ENCODE results near the gene KDELR1.
A peak's percentile ranks its signal among the peaks of the same experiment; 100 is the strongest.

The KDELR1 gene

GRCh38 chr19:48405850-48406249 lies 14.5 kb upstream of the KDELR1 start:
- TF ChIP-seq TAF1 (IDR thresholded peaks at IDR 0.05; ENCODE audit: borderline replicate concordance, insufficient read depth, low read length): no peak
- TF ChIP-seq FOXP2 (optimal IDR thresholded peaks at IDR 0.05; ENCODE audit: borderline replicate concordance, extremely low read depth, extremely low read length, insufficient read depth): no peak
- TF ChIP-seq POLR2AphosphoS5 (IDR thresholded peaks at IDR 0.05; ENCODE audit: low read depth, low read length): no peak

GRCh38 chr19:48405010-48405659 lies 13.8 kb upstream of the KDELR1 start:
- no peak for TF ChIP-seq POLR2AphosphoS5 (IDR thresholded peaks at IDR 0.05; ENCODE audit: low read depth, low read length)
- TF ChIP-seq REST (IDR thresholded peaks at IDR 0.05; ENCODE audit: insufficient read depth in 1 of 2, low read depth in 2 of 2, low read length in 2 of 2): no peak
- TF ChIP-seq TAF1 (IDR thresholded peaks at IDR 0.05; ENCODE audit: borderline replicate concordance, insufficient read depth, low read length): no peak
- no peak for TF ChIP-seq FOXP2 (optimal IDR thresholded peaks at IDR 0.05; ENCODE audit: borderline replicate concordance, extremely low read depth, extremely low read length, insufficient read depth)
- no peak for TF ChIP-seq SIN3A (IDR thresholded peaks at IDR 0.05; ENCODE audit: borderline replicate concordance, insufficient read depth, low read length)

GRCh38 chr19:48403606-48404005 lies 12.3 kb upstream of the KDELR1 start:
- TF ChIP-seq REST (IDR thresholded peaks at IDR 0.05; ENCODE audit: insufficient read depth in 1 of 2, low read depth in 2 of 2, low read length in 2 of 2) (no peak), POLR2AphosphoS5 (IDR thresholded peaks at IDR 0.05; ENCODE audit: low read depth, low read length) (no peak), TAF1 (IDR thresholded peaks at IDR 0.05; ENCODE audit: borderline replicate concordance, insufficient read depth, low read length) (no peak), SIN3A (IDR thresholded peaks at IDR 0.05; ENCODE audit: borderline replicate concordance, insufficient read depth, low read length) (no peak), FOXP2 (optimal IDR thresholded peaks at IDR 0.05; ENCODE audit: borderline replicate concordance, extremely low read depth, extremely low read length, insufficient read depth) (no peak)

GRCh38 chr19:48401287-48401686 lies 9.9 kb upstream of the KDELR1 start:
- no peak for TF ChIP-seq TAF1 (IDR thresholded peaks at IDR 0.05; ENCODE audit: borderline replicate concordance, insufficient read depth, low read length)
- no peak for TF ChIP-seq SIN3A (IDR thresholded peaks at IDR 0.05; ENCODE audit: borderline replicate concordance, insufficient read depth, low read length)
- no peak for TF ChIP-seq POLR2AphosphoS5 (IDR thresholded peaks at IDR 0.05; ENCODE audit: low read depth, low read length)
- no peak for TF ChIP-seq REST (IDR thresholded peaks at IDR 0.05; ENCODE audit: insufficient read depth in 1 of 2, low read depth in 2 of 2, low read length in 2 of 2)
- TF ChIP-seq FOXP2 (optimal IDR thresholded peaks at IDR 0.05; ENCODE audit: borderline replicate concordance, extremely low read depth, extremely low read length, insufficient read depth): no peak

GRCh38 chr19:48400018-48400742 lies 8.8 kb upstream of the KDELR1 start:
- TF ChIP-seq FOXP2 (optimal IDR thresholded peaks at IDR 0.05; ENCODE audit: borderline replicate concordance, extremely low read depth, extremely low read length, insufficient read depth) (no peak), POLR2AphosphoS5 (IDR thresholded peaks at IDR 0.05; ENCODE audit: low read depth, low read length) (peak; percentile 83), SIN3A (IDR thresholded peaks at IDR 0.05; ENCODE audit: borderline replicate concordance, insufficient read depth, low read length) (no peak), REST (IDR thresholded peaks at IDR 0.05; ENCODE audit: insufficient read depth in 1 of 2, low read depth in 2 of 2, low read length in 2 of 2) (peak; percentile 50 to 73; a peak in 3 of 4 replicates), TAF1 (IDR thresholded peaks at IDR 0.05; ENCODE audit: borderline replicate concordance, insufficient read depth, low read length) (no peak; the same call in 1 of the 2 replicates)

All from PFSK-1 (cell line).